Karpas-422 (cell line): ENCODE data around the gene ING3. TPM values are rescaled to one million over a fixed set of nuclear protein-coding genes. Genes with fewer than 3 reads are reported as not detected.

Experiments used
- DNase-seq: peaks from one replicate; pipeline ENCODE4 v3.0.0-alpha.2; 2015
- H2AFZ ChIP-seq: fragments of 200-600 bp; sonication (generic); 2 replicates; pipeline ENCODE4 v1.6.1; 2014; ENCODE audit warnings: antibody characterized with exemption, low read length, mixed read lengths
- H3K27ac ChIP-seq: fragments of 200-600 bp; sonication (generic); 2 replicates; pipeline ENCODE4 v1.5.1; 2014; ENCODE audit warnings: mild to moderate bottlenecking, low read length, moderate library complexity
- H3K27me3 ChIP-seq: fragments of 200-600 bp; sonication (generic); 2 replicates; pipeline ENCODE4 v1.6.1; 2014; ENCODE audit warnings: low read length, mixed read lengths
- H3K36me3 ChIP-seq: fragments of 200-600 bp; sonication (generic); 2 replicates; pipeline ENCODE4 v1.6.1; 2014; ENCODE audit warnings: low read length, mixed read lengths; ENCODE audit not compliant: insufficient read depth
- H3K4me1 ChIP-seq: fragments of 200-600 bp; sonication (generic); 2 replicates; pipeline ENCODE4 v1.6.1; 2014; ENCODE audit warnings: mild to moderate bottlenecking, low read length, mixed read lengths
- H3K4me2 ChIP-seq: fragments of 200-600 bp; sonication (generic); 2 replicates; pipeline ENCODE4 v1.6.1; 2014; ENCODE audit warnings: low read length, low read depth, mild to moderate bottlenecking; ENCODE audit not compliant: poor library complexity, severe bottlenecking
- H3K4me3 ChIP-seq: fragments of 200-600 bp; sonication (generic); 2 replicates; pipeline ENCODE4 v1.5.1; 2014; ENCODE audit warnings: mild to moderate bottlenecking, antibody characterized with exemption, low read length, mixed read lengths
- H3K79me2 ChIP-seq: fragments of 200-600 bp; sonication (generic); 2 replicates; pipeline ENCODE4 v1.6.1; 2014; ENCODE audit warnings: mild to moderate bottlenecking, low read length, mixed read lengths
- H3K9ac ChIP-seq: fragments of 200-600 bp; sonication (generic); 2 replicates; pipeline ENCODE4 v1.6.0; 2014; ENCODE audit warnings: low read length
- H3K9me2 ChIP-seq: fragments of 200-600 bp; sonication (generic), shearing (Covaris generic); replicated peaks from 2 replicates; pipeline ENCODE4 v1.6.0; 2014; ENCODE audit warnings: mild to moderate bottlenecking, low read length, moderate library complexity; ENCODE audit not compliant: insufficient read depth
- H3K9me3 ChIP-seq: fragments of 300-700, 200-600 bp; sonication (generic); 2 replicates; pipeline ENCODE4 v1.6.1; 2014; ENCODE audit warnings: low read length, mixed read lengths
- H4K20me1 ChIP-seq: fragments of 200-600 bp; sonication (generic); 2 replicates; pipeline ENCODE4 v1.6.1; 2014; ENCODE audit warnings: mild to moderate bottlenecking, antibody characterized with exemption, low read length, low read depth; ENCODE audit not compliant: insufficient read depth
- total RNA-seq: library from RNA; depleted of rRNA; stranded (reverse); fragments of >200 nt; shearing (Covaris generic); gene quantifications from 2 replicates; pipeline ENCODE4 v1.2.3, GENCODE V29; 2014; ENCODE audit warnings: low replicate concordance

The ING3 gene
- total RNA-seq, 1 experiment from 2014 or later: 20.2 TPM

- H4K20me1 ChIP-seq: no peaks in the 10 kb centered on the region
- no peak for DNase-seq
- H3K36me3 ChIP-seq: peaks cover 18% of the 10 kb centered on the region; the same call in 1 of the 2 replicates
- peaks cover 24% of the 10 kb centered on the region for H3K79me2 ChIP-seq
- no peaks in the 10 kb centered on the region for H3K27me3 ChIP-seq
- H3K9me2 ChIP-seq: no peaks in the 10 kb centered on the region
- H3K9me3 ChIP-seq: no peaks in the 10 kb centered on the region
- no peak overlapping the region for H2AFZ ChIP-seq
- H3K4me3 ChIP-seq: no peak overlapping the region
- H3K4me2 ChIP-seq: no peak overlapping the region
- no peak overlapping the region for H3K27ac ChIP-seq
- H3K9ac ChIP-seq: no peak overlapping the region
- H3K4me1 ChIP-seq: peaks cover 13% of the 10 kb centered on the region
These were observed 9.4 kb downstream of the ING3 start for GRCh38 chr7:120959929-120960484.

GRCh38 chr7:120960714-120961113, 10.1 kb downstream of the ING3 start:
- Histone ChIP-seq H3K4me1 (peaks cover 13% of the 10 kb centered on the region), H4K20me1 (no peaks in the 10 kb centered on the region), H3K36me3 (peaks cover 20% of the 10 kb centered on the region; the same call in 1 of the 2 replicates), H3K9me3 (no peaks in the 10 kb centered on the region), H3K79me2 (peaks cover 24% of the 10 kb centered on the region), H3K4me3 (no peak overlapping the region), H3K9ac (no peak overlapping the region), H3K27ac (peak overlapping the region; percentile 42; the same call in 1 of the 2 replicates), H3K4me2 (no peak overlapping the region), H3K27me3 (no peaks in the 10 kb centered on the region), H3K9me2 (no peaks in the 10 kb centered on the region), H2AFZ (no peak overlapping the region)
- DNase-seq: no peak

DNA sequence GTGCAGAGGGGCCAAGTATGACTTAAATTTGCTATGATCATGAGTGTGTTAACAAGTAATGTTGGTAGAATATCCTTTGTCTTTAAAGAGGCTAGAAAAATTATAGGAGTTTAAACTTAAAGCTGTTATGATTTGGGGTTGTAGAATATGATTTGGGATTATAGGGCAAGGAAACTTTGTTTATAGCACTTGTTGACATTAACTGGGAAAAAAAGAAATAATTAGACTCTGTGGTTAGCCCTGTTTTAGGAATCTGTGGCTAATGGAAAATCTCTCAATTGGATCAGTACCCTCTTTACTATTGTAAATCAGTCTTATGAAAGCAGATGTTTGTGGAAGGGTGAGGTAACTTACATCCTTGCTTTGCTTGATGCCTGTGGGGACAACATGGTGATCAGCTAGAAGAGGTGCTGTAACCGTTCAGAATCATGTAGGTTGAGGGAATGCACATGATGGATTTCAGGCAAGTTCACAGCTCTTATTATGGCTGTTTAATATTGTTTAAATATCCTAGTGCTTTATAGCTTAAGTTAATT, 11.1 kb downstream of the ING3 start:
- Histone ChIP-seq H2AFZ (no peak overlapping the region), H3K9ac (no peak overlapping the region), H3K9me3 (no peaks in the 10 kb centered on the region), H3K79me2 (peaks cover 24% of the 10 kb centered on the region), H3K27ac (no peak overlapping the region), H3K4me2 (no peak overlapping the region), H3K36me3 (peaks cover 12% of the 10 kb centered on the region; the same call in 1 of the 2 replicates), H3K9me2 (no peaks in the 10 kb centered on the region), H4K20me1 (no peaks in the 10 kb centered on the region), H3K27me3 (no peaks in the 10 kb centered on the region), H3K4me3 (no peak overlapping the region), H3K4me1 (peaks cover 13% of the 10 kb centered on the region)
- DNase-seq: no peak

DNA sequence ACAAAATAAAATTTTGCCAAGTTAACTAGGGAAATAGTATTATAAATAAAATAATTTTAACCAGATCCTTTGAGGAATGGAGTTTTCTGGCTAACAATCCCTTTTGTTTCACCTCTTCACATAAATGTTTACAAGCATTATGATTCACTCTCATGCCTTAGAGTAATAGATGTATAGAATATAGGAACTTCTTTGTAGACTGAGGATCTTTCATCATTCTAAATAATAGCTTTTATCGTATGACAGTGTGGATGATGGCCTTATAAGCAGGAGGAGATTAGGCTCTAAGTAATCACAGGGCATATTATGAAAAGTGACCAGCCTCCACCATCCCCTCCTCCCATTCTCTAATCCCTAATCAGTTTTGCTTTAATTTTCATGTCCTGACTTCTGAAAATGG, 13.5 kb downstream of the ING3 start:
- no peak for DNase-seq
- Histone ChIP-seq H3K4me2 (no peak overlapping the region), H4K20me1 (no peaks in the 10 kb centered on the region), H3K27ac (no peak overlapping the region), H3K36me3 (peaks cover 22% of the 10 kb centered on the region; the same call in 1 of the 2 replicates), H3K4me3 (no peak overlapping the region), H3K79me2 (peaks cover 24% of the 10 kb centered on the region), H3K9ac (no peak overlapping the region), H3K9me3 (no peaks in the 10 kb centered on the region), H3K4me1 (peaks cover 13% of the 10 kb centered on the region), H3K27me3 (no peaks in the 10 kb centered on the region), H3K9me2 (no peaks in the 10 kb centered on the region), H2AFZ (no peak overlapping the region)

DNA sequence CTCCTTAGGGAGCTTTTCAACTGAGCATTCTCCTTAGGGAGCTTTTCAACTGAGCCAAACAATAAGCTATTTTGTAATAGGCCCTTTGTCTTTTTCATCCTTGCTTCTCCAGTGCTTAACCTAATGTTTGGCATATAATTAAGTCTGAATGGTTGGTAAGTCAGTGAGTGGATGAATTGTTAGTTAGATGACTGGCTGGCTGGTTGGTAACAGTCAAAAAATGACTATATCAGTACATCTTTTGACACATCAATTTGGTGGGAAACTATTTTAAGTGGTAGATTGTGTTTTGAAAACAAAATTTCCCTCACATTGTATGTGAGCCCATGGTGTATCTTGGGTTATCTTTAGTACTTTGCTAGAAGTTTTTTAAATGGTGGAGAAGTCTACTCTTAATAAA, 16.4 kb downstream of the ING3 start:
- peaks cover 40% of the 10 kb centered on the region; the same call in 1 of the 2 replicates for H3K36me3 ChIP-seq

DNA sequence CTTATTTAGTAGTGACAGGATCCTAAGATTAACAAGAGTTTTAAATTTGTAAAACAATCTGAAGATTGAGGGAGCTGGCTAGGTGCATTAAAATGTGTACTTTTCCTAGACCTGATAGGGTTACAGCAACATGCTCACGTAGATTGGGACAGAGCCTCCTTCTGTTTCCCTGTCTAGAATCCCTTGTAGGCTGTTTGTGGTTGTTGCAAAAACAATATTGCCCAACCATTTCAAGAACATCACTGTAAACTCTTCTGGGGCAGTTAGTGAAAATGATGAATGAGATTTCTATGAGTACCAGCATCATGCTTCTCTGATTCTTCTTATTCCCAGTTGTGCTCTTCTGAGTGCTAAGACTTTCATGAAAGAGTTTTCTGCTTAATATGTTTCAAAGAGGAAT, 23.3 kb downstream of the ING3 start:
- Histone ChIP-seq H3K79me2 (no peaks in the 10 kb centered on the region), H3K4me1 (no peaks in the 10 kb centered on the region), H2AFZ (no peak overlapping the region), H3K4me3 (no peak overlapping the region), H3K9me2 (no peaks in the 10 kb centered on the region), H4K20me1 (no peaks in the 10 kb centered on the region), H3K9ac (no peak overlapping the region), H3K36me3 (peaks cover 51% of the 10 kb centered on the region; the same call in 1 of the 2 replicates), H3K9me3 (no peaks in the 10 kb centered on the region), H3K27me3 (no peaks in the 10 kb centered on the region), H3K4me2 (no peak overlapping the region), H3K27ac (no peak overlapping the region)
- no peak for DNase-seq

More for the DNA sequence above, 16.4 kb downstream of the ING3 start:
- Histone ChIP-seq H3K4me2 (no peak overlapping the region), H3K9ac (no peak overlapping the region), H3K27ac (no peak overlapping the region), H3K9me3 (no peaks in the 10 kb centered on the region), H3K4me1 (peaks cover 2% of the 10 kb centered on the region; the same call in 1 of the 2 replicates), H3K27me3 (no peaks in the 10 kb centered on the region), H3K9me2 (no peaks in the 10 kb centered on the region), H3K79me2 (peaks cover 16% of the 10 kb centered on the region), H2AFZ (no peak overlapping the region), H4K20me1 (no peaks in the 10 kb centered on the region), H3K4me3 (no peak overlapping the region)
- no peak for DNase-seq

- H3K4me1 ChIP-seq: no peaks in the 10 kb centered on the region
- no peak overlapping the region for H3K9ac ChIP-seq
- no peaks in the 10 kb centered on the region for H3K27me3 ChIP-seq
- no peaks in the 10 kb centered on the region for H4K20me1 ChIP-seq
- H2AFZ ChIP-seq: no peak overlapping the region
- H3K4me3 ChIP-seq: no peak overlapping the region
- no peak for DNase-seq
- H3K4me2 ChIP-seq: no peak overlapping the region
- no peaks in the 10 kb centered on the region for H3K9me3 ChIP-seq
- peaks cover 11% of the 10 kb centered on the region; the same call in 1 of the 2 replicates for H3K36me3 ChIP-seq
- H3K79me2 ChIP-seq: no peaks in the 10 kb centered on the region
- H3K27ac ChIP-seq: no peak overlapping the region
- H3K9me2 ChIP-seq: no peaks in the 10 kb centered on the region
These were observed 29.4 kb downstream of the ING3 start for GRCh38 chr7:120979765-120980499.

GRCh38 chr7:120981117-120981516, 30.5 kb downstream of the ING3 start:
- Histone ChIP-seq H3K27me3 (no peaks in the 10 kb centered on the region), H3K9me2 (no peaks in the 10 kb centered on the region), H3K27ac (no peak overlapping the region), H3K36me3 (peaks cover 7% of the 10 kb centered on the region; the same call in 1 of the 2 replicates), H3K79me2 (no peaks in the 10 kb centered on the region), H3K4me1 (no peaks in the 10 kb centered on the region), H3K9ac (no peak overlapping the region), H3K9me3 (no peaks in the 10 kb centered on the region), H3K4me3 (no peak overlapping the region), H4K20me1 (no peaks in the 10 kb centered on the region), H2AFZ (no peak overlapping the region), H3K4me2 (no peak overlapping the region)
- DNase-seq: no peak
